HG03575 (cell line): ENCODE results near the gene AFAP1.

Experiments
- ATAC-seq: cut with Tn5 transposase; IDR thresholded peaks from one replicate; pipeline ENCODE4 v1.9.1; 2021; ENCODE audit not compliant: unreplicated experiment, insufficient number of reproducible peaks, low FRiP score; ENCODE audit errors: extremely low read depth

Gene AFAP1

GRCh38 chr4:7709431-7709830 is 230.2 kb downstream of the AFAP1 start:
- ATAC-seq = no peak

GRCh38 chr4:7708981-7709380 is 230.7 kb downstream of the AFAP1 start:
- ATAC-seq = no peak
